Fibroblast of gingiva (primary cell): Measurements from ENCODE around the gene OR6S1.
"Not testable (repeated sequence)": the region's sequence is repeated elsewhere in the genome, so short reads cannot be mapped to it uniquely, and the experiment has no call there.

Source experiments
- DNase-seq: peaks from one replicate; pipeline ENCODE4 v3.0.0-alpha.2; 2011; ENCODE audit warnings: low read depth

The OR6S1 gene

DNA sequence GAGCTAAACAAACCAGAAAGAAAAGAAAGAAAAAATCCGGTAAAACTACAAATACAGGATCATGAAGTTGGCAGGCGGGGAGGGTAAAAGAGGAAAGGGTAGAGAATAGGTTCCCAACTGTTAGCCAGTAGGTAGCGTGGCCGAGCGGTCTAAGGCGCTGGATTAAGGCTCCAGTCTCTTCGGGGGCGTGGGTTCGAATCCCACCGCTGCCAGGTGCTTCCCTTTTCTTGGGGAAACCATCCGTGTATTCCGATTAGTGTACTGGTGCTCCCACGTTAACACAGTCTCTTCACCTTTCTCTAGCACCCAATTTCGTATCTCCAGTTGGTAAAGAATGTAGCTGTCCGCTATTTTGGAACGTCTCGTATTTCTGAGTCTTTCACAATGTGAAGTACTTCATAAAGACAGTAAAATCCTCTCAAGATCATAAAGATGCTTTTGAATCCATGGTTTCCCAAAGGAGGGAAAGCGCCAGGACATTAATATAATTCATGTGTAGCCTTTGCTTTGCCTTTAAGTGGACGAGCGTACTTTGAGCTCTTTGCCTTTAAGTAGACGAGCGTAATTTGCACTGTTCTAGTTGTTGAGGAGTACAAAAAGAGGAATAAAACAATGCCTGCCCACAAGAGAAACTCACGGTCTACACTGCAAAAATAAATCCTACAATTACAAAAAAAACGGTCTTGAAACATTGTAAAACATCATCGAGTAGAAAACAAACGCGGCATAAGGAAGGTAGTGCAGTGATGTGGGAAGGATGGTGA, 31.3 kb downstream of the OR6S1 start:
- peak; percentile 76 for DNase-seq

DNA sequence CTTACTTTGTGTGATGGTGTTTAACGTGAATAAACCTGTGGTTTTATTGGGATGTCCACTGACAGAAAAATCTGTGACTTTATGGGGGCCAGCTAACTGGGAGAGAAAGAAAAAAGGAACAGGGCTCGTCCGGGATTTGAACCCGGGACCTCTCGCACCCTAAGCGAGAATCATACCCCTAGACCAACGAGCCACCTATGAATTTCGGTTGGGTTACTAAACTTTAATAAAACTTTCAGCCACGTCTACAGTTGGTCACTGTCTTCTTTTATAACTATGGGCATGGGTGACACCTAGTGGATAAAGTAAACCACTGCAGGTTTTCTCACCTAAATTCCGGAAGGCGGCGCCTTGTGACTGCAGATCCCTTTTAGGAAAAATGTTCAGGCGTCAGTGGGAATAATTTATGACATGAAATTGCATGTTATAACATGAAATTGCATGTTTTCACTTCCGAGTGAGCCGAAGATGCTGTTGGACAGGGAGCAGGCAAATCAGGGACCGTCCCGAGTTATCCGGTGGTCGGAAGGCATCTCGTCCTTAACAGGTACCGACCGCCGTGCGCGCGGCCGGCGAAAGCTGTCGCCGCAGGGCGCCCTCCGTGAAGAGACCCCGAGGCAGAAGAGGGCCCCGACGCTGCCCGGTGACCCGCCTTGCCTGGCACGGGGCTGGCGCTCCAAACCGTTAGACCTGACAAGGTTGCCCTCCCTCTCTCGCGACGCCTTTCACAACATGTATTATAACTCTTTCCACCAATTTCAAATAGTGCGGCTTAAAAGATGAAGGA, 32.1 kb downstream of the OR6S1 start:
- DNase-seq = peak; percentile 78

DNA sequence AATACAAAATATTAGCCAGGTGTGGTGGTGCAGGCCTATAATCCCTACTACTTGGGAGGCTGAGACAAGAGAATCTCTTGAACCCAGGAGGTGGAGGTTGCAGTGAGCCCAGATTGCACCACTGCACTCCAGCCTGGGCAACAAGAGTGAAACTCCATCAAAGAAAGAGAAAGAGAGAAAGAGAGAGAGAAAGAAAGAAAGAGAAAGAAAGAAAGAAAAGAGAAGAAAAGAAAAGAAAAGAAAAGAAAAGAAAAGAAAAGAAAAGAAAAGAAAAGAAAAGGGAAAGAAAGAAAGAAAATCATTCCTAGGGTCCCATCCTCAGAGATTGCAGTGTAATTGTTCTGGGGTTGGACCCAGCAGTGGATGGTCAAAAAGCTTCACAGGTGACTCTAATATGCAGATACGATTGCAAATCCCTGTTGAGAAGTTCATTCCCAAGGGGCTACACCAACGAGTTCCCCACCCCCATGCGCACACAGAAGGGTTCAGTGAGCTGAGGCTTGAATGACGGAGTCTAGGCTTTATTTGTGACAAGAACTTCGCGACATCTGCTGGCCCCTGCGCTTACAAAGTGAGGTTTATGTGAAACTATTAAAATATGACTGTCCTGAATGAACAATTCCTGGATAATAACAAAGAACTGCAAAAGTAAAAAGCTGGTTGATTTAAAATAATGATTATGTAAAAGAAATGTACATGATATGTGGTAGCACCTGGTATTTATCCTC, 32.9 kb downstream of the OR6S1 start:
- DNase-seq = no peak

DNA sequence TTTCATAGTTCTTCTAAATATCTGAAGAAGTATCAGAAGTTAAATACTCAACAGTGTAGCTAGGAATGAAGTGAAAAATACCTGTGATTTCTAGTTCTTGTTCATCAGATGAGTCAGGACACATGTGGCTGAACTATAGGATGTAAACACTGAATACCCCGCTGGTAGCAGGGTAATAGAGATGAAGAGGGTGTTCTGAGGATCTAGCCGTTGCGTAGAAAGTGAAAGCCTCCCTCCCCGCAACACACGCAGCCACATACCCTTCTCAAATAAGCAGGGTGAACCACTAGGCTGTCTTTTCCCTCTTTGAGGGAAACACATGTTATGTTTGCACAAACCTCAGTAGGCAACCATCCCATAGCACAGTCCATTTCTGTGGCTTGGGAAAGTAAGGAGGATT, 33.9 kb downstream of the OR6S1 start:
- no peak for DNase-seq

DNA sequence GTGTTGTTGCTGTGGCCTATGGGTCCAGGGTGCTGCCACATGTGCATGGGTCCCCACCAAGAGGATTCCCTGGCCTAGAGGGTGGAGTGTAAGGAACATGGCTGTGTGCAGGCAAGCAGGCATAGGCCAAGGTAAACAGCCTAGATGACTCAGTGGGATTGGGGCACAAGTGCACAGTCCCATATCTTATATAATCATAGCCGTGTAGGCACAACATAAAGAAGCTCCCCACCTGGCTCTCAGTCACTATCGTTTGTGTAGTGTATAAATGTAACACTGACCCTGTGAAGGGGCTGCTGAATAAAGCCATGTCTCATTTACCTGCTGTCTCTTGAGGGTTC, 34.6 kb downstream of the OR6S1 start:
- DNase-seq = no peak

DNA sequence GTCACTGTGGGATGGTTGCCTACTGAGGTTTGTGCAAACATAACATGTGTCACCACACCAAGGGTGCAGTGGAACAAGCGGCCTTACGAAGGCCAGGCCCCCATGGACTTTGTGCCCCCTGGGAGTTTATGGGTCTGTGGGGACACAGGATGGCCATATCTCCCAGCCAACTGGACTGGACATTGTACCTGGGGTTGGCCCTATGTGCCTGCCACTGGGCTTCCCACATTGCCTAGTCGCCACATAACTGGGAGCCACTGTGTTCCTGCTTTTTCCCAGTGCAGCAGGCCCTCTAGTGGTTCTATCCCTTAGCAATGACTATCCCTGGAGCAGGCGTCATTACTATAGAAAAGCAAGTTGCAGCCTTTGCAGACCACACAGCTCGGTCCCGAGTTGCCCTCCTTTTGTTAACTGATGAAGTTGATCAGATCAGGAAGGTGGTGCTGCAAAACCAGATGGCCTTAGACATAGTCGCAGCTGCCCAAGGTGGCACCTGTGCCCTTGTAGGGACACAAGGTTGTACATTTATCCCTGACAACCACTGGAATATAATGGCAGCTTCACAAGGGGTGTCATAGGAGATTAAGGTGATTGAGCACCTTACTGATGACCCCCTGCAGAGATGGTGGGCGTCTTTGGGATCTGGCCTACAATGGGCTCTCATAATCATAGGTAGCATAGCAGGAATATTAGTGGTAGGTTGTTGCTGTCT, 35.1 kb downstream of the OR6S1 start:
- no peak for DNase-seq

DNA sequence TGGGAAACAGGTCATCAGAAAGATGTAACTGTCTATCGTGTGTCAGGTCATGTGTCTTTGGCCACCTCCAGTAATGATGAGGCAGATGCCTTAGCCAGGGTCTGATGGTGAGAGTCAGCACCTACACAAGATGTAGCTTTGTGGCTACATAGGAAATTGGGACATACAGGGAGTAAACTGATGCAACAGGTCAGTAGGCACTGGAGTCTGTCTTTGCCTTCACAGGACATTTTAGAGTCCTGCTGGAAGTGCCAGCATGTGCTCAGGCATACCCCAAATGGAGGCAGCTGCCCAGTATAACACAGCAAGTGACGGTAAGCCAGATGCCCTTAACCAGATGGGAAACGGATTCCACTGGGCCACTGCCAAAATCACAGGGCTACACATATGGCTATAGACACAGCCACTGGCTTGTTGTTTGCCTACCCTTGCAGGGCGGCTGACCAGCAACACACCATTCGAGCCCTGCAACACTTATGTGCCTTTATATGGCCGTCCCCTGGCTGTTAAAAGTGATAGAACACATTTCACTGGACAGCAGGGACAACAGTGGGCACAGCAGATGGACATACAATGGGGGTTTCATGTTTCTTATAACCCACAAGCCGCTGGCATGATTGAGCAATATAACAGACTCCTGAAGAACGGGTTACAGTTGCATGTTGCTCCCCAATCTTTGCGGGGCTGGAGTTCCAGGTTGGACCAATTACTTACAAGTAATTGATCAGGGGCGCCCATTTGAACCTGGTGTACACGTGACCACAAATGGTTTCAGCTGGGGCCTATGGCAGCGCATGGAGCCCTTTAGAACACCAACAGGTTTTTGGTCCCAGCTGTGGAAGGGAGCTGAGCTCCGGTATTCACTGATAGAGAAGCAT, 37.4 kb downstream of the OR6S1 start:
- no peak for DNase-seq

DNA sequence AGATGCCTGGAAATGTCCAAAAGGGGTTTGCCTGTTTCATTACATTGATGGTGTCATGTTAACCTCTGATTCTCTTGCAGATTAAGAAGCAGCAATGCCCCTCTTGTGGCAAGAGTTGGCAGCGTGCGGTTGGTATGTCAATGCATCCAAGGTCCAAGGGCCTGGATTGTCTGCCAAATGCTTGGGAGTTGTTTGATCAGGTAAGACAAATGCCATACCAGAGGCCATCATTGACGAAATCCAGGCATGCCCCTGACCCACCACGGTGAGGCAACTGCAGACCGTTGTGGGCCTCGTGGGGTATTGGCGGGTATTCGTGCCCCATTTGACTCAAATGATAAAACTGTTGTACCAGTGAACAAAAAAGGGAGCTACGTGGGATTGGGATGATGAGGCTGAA, 38.9 kb downstream of the OR6S1 start:
- no peak for DNase-seq

DNA sequence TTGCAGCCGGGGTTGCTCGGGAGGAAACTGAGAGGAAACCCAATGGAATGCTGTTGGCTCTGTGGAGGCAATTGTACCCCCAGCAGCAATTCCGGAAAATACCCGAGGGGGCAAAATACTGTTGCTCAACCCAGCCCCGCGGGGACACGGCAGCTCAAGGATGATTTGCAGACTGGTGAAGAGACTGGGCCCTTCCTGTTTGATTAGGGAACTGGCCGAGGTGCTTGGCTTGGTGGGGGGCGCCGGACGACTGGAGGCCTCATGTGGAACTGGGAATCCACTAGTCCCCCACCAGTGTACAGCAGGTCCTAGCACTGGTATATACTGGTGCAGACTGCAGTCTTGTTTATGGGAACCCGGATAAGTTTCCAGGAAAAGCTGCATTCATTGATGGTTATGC, 40.0 kb downstream of the OR6S1 start:
- no peak for DNase-seq

DNA sequence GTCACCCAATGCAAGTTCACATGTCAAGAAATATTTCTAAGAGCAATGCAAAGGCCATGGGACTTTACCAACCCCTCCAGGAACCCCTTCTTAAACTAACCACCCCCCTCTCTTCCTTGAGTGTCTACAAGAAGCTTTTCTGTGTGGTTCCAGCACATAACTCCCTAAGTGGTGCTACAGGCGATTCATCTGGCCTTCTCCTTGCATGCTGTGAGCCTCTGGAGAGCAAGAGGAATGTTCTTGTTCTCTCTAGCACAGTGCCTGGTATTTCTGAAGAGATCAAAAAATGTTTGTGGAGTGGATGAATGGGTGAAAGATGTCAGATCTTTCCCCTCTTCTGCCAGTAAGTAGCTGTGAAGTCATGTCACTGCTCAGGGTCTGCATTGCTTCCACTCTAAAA, 44.4 kb downstream of the OR6S1 start:
- DNase-seq = no peak

DNA sequence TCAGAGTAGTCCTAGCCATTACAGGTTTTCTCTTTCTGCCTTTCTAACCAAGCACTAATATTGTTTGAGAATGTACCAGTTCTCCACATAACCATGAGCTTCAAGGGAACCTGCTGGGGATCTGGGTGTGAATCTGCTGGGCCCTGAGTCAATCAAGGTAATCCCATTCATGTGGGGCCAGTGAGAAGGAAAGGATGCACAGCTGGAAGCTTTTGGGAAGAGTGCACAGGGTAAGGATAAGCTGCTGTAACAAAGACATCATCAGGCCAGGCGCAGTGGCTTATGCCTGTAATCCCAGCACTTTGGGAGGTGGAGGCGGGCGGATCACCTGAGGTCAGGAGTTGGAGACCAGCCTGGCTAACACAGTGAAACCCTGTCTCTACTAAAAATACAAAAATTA, 45.8 kb downstream of the OR6S1 start:
- DNase-seq = not testable (repeated sequence)

DNA sequence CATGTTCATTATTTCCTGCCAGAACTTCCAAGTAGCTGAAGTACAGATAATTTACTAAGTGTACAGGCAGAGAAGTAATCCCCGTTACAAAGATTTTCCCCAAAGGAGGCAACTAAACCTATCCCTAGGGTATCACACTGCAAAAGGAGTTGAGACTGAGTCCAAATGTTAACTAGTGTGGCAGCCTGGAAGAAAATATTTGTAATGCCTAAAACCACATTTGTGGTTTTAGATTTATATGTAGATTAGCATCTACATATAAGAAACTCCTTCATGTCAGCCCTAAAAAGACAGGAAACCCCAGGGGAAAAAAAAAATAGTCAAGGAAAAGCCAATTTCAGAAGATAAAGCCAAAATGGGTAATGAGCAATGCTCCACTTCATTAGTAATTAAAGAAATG, 48.9 kb downstream of the OR6S1 start:
- DNase-seq = no peak

DNA sequence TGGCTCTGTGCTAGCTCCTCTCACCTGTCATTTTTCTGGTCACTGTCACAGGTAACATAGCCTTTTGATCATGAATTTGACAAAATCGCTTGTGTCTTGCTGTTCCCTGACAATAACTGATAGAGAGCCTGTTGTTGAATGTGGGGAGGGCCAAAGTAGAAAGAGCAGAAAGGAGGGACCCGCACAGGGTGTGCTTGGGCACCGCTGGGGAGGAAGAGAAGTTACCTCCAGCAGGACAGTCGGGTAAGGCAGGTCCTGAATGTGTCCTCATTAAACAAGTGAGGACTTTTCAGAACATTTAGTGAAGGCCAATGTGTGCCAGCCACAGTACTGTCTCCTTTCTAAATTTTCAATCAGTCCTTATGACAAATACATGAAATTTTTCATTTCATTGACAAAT, 50.3 kb downstream of the OR6S1 start, which contains the start of gene RNASE12:
TSS of gene RNASE12 (minus strand) at position 142 of the 400 bp plus-strand sequence. CDS start 653 bp downstream, outside the sequence.
- DNase-seq = no peak
